Esophagus squamous epithelium (tissue), 4 donors: ENCODE measurements around the gene BCL11B.

Source experiments
- POLR2A ChIP-seq, 4 donors: fragments of 450-650 bp; IDR thresholded peaks; one replicate each; pipeline ENCODE4 v1.6.1; 2017; ENCODE audit warnings: antibody characterized with exemption in 4 of 4, mild to moderate bottlenecking in 4 of 4, moderate library complexity in 3 of 4
- TF ChIP-seq, protein P1 (sequence below), 6 experiments: fragments of 450-650 bp in 4 of 6; fragments of 200-600 bp in 2 of 6; sonication (generic) in 2 of 6; IDR thresholded peaks; one replicate each; pipeline ENCODE4 v1.5.1; 2016 to 2019; ENCODE audit warnings: antibody characterized with exemption in 6 of 6, mild to moderate bottlenecking in 4 of 6, moderate library complexity in 4 of 6

DNA sequence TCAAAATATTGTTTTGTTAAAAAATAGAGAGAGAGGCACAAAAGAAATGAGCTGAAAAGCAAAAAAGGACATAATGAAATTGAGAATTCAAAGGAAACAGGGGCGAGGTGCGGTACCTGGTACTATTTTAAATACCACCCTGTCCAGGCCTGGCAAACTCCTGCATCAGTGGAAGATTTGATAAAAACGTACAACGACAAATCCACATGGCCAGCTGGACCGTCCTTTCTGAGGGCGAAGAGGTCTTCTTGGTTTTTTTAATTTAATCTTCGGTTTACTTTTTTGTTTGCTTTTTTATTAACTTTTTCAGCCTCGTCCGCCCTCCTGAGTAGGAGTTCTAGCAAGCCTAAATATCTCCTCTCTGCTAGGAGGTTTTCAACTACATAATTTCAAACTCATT lies 11.9 kb downstream of the BCL11B start:
- TF ChIP-seq, protein P1, sequence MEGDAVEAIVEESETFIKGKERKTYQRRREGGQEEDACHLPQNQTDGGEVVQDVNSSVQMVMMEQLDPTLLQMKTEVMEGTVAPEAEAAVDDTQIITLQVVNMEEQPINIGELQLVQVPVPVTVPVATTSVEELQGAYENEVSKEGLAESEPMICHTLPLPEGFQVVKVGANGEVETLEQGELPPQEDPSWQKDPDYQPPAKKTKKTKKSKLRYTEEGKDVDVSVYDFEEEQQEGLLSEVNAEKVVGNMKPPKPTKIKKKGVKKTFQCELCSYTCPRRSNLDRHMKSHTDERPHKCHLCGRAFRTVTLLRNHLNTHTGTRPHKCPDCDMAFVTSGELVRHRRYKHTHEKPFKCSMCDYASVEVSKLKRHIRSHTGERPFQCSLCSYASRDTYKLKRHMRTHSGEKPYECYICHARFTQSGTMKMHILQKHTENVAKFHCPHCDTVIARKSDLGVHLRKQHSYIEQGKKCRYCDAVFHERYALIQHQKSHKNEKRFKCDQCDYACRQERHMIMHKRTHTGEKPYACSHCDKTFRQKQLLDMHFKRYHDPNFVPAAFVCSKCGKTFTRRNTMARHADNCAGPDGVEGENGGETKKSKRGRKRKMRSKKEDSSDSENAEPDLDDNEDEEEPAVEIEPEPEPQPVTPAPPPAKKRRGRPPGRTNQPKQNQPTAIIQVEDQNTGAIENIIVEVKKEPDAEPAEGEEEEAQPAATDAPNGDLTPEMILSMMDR (IDR thresholded peaks at IDR 0.05) = no peak
- TF ChIP-seq POLR2A (IDR thresholded peaks at IDR 0.05) = no peak
